Gastrocnemius medialis (tissue), 4 donors: ENCODE measurements around the gene CD37.

Source experiments
- CTCF ChIP-seq, 5 experiments: fragments of 450-650 bp in 3 of 5; fragments of 200-600 bp in 2 of 5; sonication (generic) in 2 of 5; IDR thresholded peaks in 4 of 5; conservative IDR thresholded peaks in 1 of 5; 1 replicate in 4 of 5; 2 replicates in 1 of 5; pipeline ENCODE4 v1.5.1; 2016 to 2019; ENCODE audit warnings: antibody characterized with exemption in 5 of 5, mild to moderate bottlenecking in 3 of 5, moderate library complexity in 3 of 5
- POLR2A ChIP-seq, 2 donors: fragments of 450-650 bp; IDR thresholded peaks; one replicate each; pipeline ENCODE4 v1.6.1; 2017; ENCODE audit warnings: antibody characterized with exemption in 2 of 2, mild to moderate bottlenecking in 2 of 2, moderate library complexity in 2 of 2

GRCh38 chr19:49340865-49341718, 5.9 kb downstream of the CD37 start:
- TF ChIP-seq CTCF (IDR thresholded peaks at IDR 0.05 in 4 of 5, conservative IDR thresholded peaks at IDR 0.05 in 1 of 5), result no peak
- no peak for TF ChIP-seq POLR2A (IDR thresholded peaks at IDR 0.05)
